Measurements from ENCODE around the gene SH3RF2. TPM values are rescaled to one million over a fixed set of nuclear protein-coding genes. Genes with fewer than 3 reads are reported as not detected.

Gene SH3RF2
- total and polyA plus RNA-seq, 10 of the 15 experiments (the other 5 are each of a cell fraction or from before 2014, with no cell fraction given): 0.15 TPM; not detected in 9

GRCh38 chr5:145921211-145921610 is 15.2 kb upstream of the SH3RF2 start:
- Histone ChIP-seq H3K4me2 (ENCODE audit: control insufficient read depth, insufficient read depth) (no peak overlapping the region), H3K9me3 (replicated peaks; ENCODE audit: control insufficient read depth, insufficient read depth, low read length) (no peaks in the 10 kb centered on the region), H3K36me3 (ENCODE audit: control insufficient read depth in 2 of 2, insufficient read depth in 2 of 2, low read length in 1 of 2) (no peaks in the 10 kb centered on the region), H3K27me3 (replicated peaks in 1 of 2; ENCODE audit: control insufficient read depth in 2 of 2, insufficient read depth in 2 of 2, low read length in 1 of 2) (no peaks in the 10 kb centered on the region), H3K9ac (ENCODE audit: control insufficient read depth, insufficient read depth, low read length) (no peak overlapping the region), H3K4me1 (ENCODE audit: control insufficient read depth, insufficient read depth, low read length) (no peaks in the 10 kb centered on the region), H2AFZ (ENCODE audit: control insufficient read depth, low read depth, low read length) (no peak overlapping the region), H3K4me3 (no peak overlapping the region), H3K79me2 (ENCODE audit: control insufficient read depth, insufficient read depth, low read length) (no peaks in the 10 kb centered on the region), H4K20me1 (ENCODE audit: control insufficient read depth, insufficient read depth) (no peaks in the 10 kb centered on the region), H3K27ac (ENCODE audit: control insufficient read depth, insufficient read depth) (no peak overlapping the region)
- TF ChIP-seq MTA3 (IDR thresholded peaks at IDR 0.05; ENCODE audit: borderline replicate concordance, low read length): no peak
- no peak for TF ChIP-seq NFXL1 (IDR thresholded peaks at IDR 0.05; ENCODE audit: borderline replicate concordance)
- no peak for TF ChIP-seq SUZ12 (IDR thresholded peaks at IDR 0.05; ENCODE audit: unreplicated experiment)
- TF ChIP-seq ZNF687 (IDR thresholded peaks at IDR 0.05): no peak
- TF ChIP-seq POLR2AphosphoS5 (IDR thresholded peaks at IDR 0.05; ENCODE audit: low read length): no peak
- TF ChIP-seq ASH2L (IDR thresholded peaks at IDR 0.05; ENCODE audit: borderline replicate concordance, low read depth): no peak
- no peak for TF ChIP-seq IKZF1 (conservative IDR thresholded peaks at IDR 0.05)
- no peak for TF ChIP-seq RB1 (IDR thresholded peaks at IDR 0.05; ENCODE audit: borderline replicate concordance)
- POLR2A ChIA-PET: no interaction called here
- FAIRE-seq (no peak), ATAC-seq (no peak), DNase-seq (ENCODE audit: low read depth, low spot score) (no peak)
- 19% methylated on average over 2 of the region's 2 CpGs for WGBS (ENCODE audit: insufficient coverage, insufficient replicate concordance, low lambda C conversion rate, missing lambda C conversion rate)
- no TSS peak for BruUV-seq (replicated peaks)
- CTCF ChIA-PET: no interaction called here
- SMC1A ChIA-PET (ENCODE audit: uncharacterized antibody, unreplicated experiment): no interaction called here
- in situ Hi-C loops (cut with MboI): no loop called here
- RAD21 ChIA-PET (ENCODE audit: unreplicated experiment): no interaction called here
- intact Hi-C loops (cut with micrococcal nuclease; ENCODE audit: unreplicated experiment): no loop called here

Measured in GM12878 (cell line).